GM21381 (cell line): ENCODE measurements around the gene NOP53.
"Not testable (repeated sequence)": the region's sequence is repeated elsewhere in the genome, so short reads cannot be mapped to it uniquely, and the experiment has no call there.

Experiments
- ATAC-seq: cut with Tn5 transposase; IDR thresholded peaks from one replicate; pipeline ENCODE4 v1.9.1; 2021; ENCODE audit warnings: mild to moderate bottlenecking, moderate library complexity; ENCODE audit not compliant: unreplicated experiment

NOP53 gene

DNA sequence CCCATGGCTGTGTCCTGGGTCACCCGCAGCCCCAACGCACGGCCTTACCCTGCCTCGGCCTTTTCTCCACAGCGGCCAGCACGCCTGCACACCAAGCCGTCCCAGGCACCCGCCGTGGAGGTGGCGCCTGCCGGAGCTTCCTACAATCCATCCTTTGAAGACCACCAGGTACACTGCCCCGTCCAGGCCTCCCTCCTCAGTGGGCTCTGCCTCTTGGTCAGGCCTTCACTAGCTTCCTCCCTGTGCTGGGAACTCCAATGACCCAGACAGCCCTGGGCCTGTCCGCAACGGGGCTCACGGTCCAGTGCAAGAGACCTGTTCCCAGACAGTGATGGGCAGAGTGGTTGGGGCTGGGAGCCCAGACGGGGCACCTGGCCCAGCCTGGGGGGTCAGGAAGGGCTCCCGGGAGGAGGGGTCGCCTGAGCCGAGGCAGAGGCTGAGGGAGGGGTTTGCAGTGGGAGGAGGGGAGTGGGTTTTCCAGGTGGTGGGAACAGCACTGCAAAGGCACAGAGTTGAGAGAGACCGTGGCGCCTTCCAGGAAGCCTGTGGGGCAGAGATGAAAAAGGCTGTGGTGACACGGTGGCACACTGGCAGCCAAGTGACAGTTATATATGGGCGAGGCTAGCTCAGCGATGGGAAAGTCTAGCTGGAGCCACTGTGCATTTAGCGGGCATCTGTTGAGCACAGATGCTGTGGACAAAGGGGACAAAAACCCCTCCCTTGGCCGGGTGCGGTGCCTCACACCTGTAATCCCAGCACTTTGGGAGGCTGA lies 7.3 kb downstream of the NOP53 start:
- no peak for ATAC-seq

- ATAC-seq = no peak
Observed at GRCh38 chr19:47754206-47755064, 9.1 kb downstream of the NOP53 start.

GRCh38 chr19:47755065-47755761 lies 9.9 kb downstream of the NOP53 start:
- no peak for ATAC-seq

DNA sequence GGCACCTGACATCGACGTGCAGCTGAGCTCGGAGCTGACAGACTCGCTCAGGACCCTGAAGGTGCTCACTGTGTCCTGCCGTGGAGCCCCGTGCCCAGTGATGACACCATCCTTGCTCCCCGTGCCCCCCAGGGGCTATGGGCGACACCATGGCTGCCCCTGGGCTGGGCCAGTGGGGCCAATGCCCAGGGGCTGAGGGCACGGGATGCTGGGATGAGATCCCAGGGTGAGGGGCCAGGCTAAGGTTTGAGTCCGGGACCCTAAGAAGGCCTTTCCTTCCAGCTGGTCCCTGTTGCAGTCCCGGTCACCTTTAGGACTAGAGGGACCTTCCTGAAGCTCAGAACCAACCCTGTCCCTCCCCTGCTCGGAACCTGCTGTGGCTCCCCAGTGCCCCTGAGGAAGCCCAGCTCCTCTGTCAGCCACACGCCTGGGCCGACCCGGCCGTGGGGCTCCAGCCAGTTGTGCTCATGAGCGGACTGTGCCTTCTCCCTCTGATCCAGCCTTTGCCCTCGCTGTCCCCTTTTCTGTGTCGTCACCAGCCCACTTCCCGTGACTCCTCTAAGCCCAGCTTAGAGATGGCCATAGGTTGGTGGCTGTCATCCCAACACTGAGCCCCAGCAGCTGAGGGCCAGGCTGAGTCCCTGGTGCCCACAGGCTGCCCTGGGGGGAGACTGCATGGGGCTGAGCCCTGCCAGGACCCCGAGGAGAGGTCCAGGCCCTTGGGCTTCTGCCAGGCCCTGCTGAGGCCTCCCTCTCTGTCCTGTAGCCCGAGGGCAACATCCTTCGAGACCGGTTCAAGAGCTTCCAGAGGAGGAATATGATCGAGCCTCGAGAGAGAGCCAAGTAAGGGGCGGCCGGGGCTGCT lies 10.6 kb downstream of the NOP53 start:
- ATAC-seq = no peak

DNA sequence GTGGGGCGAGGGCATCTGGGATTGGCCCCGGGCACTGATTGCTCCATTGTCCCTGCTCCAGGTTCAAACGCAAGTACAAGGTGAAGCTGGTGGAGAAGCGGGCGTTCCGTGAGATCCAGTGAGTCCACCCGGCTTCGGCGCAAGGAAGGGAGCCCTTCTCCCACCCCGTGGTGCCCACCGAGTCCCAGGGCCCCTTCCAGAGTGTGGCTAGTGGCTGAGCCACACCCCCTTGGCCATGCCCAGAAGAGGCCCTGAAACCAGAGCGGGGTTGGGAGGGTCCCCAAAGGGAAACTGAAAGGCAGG lies 11.2 kb downstream of the NOP53 start:
- no peak for ATAC-seq

DNA sequence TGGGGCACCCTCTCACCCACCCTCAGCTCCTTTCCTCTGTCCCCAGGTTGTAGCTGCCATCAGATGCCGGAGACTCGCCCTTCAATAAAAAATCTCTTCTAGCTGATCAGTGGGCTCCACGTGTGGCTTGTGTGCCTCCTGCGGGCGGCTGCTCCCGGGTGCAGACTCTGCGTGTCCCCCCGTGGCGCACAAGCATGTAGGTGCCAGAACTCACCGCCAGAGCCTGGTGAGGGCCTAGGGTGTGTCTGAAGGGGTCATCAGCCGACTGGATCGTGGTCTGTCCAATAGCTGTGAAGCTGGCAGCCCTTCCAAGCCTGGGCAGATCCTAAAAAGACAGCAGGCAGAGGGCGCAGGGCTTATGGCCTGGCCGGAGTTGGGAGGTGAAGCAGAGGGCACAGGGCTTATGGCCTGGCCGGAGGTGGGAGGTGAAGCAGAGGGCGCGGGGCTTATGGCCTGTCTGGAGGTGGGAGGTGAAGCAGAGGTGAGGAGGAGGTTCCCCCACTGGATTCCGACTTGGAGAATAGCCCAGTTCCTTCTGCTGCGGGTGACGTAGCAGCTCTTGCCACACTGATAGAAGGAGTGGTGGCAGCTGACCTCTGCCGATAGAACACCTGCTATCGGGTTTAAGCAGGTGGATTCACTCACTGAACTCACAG lies 11.7 kb downstream of the NOP53 start:
- no peak for ATAC-seq

- no peak for ATAC-seq
Observed at GRCh38 chr19:47757617-47758442, 12.5 kb downstream of the NOP53 start.

DNA sequence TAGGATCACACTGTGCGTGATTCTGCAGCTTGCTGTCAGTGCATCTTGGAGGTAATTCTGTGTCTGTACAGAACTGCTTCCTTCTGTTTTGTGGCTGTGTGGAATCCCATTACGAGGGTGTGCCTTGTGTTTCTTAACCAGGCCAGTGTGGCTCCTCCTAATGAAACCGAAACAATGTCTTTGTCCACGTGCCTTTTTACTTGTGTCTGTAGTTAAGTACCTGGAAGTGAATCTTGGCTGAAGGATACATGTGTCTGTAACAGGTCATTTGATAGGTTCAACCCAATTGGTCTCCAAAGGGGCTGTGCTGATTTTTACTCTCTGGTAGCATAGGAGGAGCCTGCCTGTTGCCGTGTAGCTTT lies 13.1 kb downstream of the NOP53 start:
- ATAC-seq = no peak

GRCh38 chr19:47760632-47760999 lies 15.3 kb downstream of the NOP53 start:
- no peak for ATAC-seq

GRCh38 chr19:47761566-47761965 lies 16.2 kb downstream of the NOP53 start:
- ATAC-seq = no peak

DNA sequence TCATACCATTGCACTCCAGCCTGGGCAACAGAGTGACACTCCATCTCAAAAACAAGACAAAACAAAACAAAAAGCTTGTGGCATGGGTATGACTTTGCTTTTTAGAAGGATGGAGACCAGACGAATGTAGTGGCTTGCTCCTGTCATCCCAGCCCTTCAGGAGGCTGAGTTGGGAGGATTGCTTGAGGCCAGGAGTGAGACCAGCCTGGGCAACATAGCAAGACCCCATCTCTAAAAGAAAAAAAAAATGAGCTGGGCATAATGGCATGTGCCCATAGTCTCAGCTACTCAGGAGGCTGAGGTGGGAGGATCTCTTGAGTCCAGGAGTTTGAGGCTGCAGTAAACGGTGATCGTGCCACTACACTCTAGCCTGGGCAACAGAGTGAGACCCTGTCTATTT lies 16.8 kb downstream of the NOP53 start:
- no peak for ATAC-seq

DNA sequence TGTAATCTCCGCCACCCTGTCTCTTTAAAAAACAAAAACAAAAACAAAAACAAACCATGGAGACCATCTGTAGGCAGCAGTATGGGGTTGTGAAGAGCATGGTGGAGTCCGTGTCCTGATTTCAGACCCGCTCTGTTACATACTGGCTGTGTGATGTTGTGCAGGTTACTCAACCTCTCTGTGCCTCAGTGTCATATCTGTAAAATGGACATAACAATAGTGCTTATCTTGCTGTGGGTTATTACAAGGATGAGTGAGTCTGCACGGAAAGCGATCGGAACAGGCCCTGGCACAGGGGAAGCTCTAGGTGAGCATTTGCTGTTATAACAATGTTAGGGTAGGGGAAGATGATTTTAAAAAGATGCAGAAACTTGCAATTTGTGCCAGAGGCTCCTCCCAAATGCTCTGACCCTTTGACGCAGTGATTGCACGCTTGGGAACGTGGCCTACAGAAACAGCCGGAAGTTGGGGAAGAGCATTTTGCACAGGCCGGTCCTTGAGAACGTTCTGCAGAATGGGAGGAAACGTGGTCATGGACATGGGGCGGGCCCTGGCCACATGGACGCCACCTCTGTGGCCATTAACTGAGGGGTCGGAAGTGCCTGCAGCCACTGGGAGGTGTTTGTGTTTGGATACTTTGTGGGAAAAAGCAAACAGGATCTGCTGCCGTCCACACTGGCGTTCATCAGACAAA lies 17.4 kb downstream of the NOP53 start:
- ATAC-seq = no peak

DNA sequence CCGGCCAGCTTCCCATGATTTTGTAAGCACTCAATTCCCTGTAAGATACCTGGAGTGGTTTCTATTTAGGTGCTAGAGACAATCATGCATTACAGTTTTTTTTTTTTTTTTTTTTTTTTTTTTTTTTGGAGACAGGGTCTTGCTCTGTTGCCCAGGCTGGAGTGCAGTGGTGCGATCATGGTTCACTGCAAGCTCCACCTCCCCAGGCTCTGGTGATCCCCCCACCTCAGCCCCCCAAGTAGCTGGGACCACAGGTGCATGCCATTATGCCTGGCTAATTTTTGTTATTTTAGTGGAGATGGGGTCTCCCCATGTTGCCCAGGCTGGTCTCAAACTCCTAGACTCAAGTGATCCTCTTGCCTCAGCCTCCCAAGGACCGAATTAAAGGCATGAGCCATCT lies 19.4 kb downstream of the NOP53 start:
- not testable (repeated sequence) for ATAC-seq

DNA sequence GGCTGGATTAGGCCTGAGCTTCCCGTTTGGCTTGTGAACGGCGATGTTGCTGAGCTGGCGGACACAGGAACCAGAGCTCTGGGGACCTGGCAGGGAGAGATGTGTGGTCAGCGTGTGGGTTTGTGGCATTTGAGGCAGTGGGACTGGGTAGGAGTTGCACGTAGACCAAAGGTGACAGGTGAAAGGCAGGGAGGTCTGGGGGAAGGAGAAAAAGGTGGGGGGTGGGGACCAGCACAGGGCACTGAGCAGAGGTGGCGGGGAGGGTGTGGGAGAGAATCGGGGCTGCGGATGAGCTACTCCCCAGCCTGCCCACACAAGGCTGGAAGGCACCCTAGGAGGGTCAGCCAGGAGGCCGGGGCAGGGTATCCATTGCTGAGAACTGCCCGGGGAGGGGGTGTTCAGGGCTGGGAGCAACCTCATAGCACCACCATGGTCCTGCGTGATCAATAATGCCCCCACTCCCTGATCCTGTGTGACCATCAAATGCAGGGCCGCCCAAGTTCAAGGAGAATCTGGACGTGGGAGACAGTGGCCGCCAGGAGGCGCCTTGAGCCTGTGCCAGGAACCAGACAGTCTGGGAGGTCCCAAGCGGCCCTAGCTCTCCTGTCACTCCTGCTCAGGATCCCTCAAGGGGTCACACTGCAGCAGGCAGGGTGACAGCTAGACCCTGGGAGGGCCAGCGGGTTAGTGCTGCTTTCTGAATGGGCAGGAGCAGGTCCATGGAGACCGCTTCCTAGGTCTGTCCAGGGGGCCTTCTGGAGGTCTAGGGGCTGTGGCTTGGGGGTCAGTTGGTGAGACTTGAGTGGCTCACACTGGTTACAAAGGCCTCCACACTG lies 20.4 kb downstream of the NOP53 start:
- no peak for ATAC-seq

DNA sequence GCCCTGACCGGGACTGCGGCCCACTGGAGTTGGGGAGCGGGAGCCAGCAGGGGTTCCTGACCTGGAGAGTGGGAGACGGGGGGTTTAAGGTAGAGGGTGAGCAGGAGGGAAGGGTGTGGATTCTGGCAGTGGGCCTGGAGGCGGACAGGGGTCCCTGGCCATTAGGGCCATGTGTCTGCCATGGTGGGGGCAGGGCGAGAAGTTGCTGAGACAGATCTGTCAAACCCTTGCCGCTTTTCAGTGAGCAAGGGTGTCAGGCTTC lies 20.9 kb downstream of the NOP53 start:
- no peak for ATAC-seq

- ATAC-seq = no peak
Observed at GRCh38 chr19:47766670-47767069, 21.3 kb downstream of the NOP53 start.

- no peak for ATAC-seq
Observed at GRCh38 chr19:47767349-47767748, 22.0 kb downstream of the NOP53 start.

DNA sequence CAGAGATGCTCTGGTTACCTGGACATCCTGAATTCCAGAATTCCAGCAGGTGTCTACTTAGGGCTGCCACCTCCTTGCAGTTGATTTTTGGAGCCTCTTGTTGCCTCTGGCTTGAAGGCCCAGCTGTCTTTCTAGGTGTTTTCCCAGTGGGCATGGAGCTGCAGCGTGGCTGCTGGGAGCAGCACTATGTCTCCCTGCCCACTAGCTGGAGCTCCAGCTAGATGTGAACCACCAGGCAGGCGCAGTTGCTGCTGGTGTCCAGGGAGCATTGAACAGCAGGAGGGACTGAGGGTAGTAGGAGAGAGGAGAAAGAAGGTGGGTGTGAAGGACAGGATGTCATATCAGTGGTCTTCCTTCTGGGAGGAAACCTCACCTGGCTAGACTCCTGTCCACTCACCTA lies 23.3 kb downstream of the NOP53 start:
- no peak for ATAC-seq
